Measurements from ENCODE around the gene RAB6A. TPM values are rescaled to one million over a fixed set of nuclear protein-coding genes. Genes with fewer than 3 reads are reported as not detected.
A peak's percentile ranks its signal among the peaks of the same experiment; 100 is the strongest.
"Not testable (repeated sequence)": the region's sequence is repeated elsewhere in the genome, so short reads cannot be mapped to it uniquely, and the experiment has no call there.

The RAB6A gene
- polyA plus RNA-seq, 5 donors: 83.9 to 111 (median 103) TPM

GRCh38 chr11:73779084-73779902, 18.4 kb upstream of the RAB6A start:
- DNase-seq: peak; percentile 97 to 98

- not testable (repeated sequence) for DNase-seq
These were observed 9.9 kb upstream of the RAB6A start for GRCh38 chr11:73770811-73771210.

- no peak for DNase-seq
These were observed 5.9 kb upstream of the RAB6A start for GRCh38 chr11:73766763-73767162.

GRCh38 chr11:73762732-73763131, 1.9 kb upstream of the RAB6A start:
- DNase-seq: no peak

GRCh38 chr11:73761403-73761945, 600 bp upstream of the RAB6A start:
- DNase-seq: no peak

GRCh38 chr11:73760135-73760678, 667 bp downstream of the RAB6A start:
- DNase-seq: peak in 1 of 2 donors; percentile 63

GRCh38 chr11:73759610-73760134, 1.2 kb downstream of the RAB6A start:
- peak; percentile 16 to 50 for DNase-seq

- DNase-seq: no peak
These were observed 2.4 kb downstream of the RAB6A start for GRCh38 chr11:73758451-73758850.

- no peak for DNase-seq
These were observed 3.3 kb downstream of the RAB6A start for GRCh38 chr11:73757598-73757997.

- no peak for DNase-seq
These were observed 5.2 kb downstream of the RAB6A start for GRCh38 chr11:73755670-73756069.

- no peak for DNase-seq
These were observed 6.9 kb downstream of the RAB6A start for GRCh38 chr11:73753938-73754337.

GRCh38 chr11:73752903-73753302, 8.0 kb downstream of the RAB6A start:
- no peak for DNase-seq

GRCh38 chr11:73752216-73752867, 8.5 kb downstream of the RAB6A start:
- no peak for DNase-seq

- DNase-seq: not testable (repeated sequence)
These were observed 10.0 kb downstream of the RAB6A start for GRCh38 chr11:73750862-73751261.

GRCh38 chr11:73750228-73750627, 10.6 kb downstream of the RAB6A start:
- no peak for DNase-seq

GRCh38 chr11:73749118-73749517, 11.8 kb downstream of the RAB6A start:
- DNase-seq: no peak

- DNase-seq: no peak
These were observed 12.6 kb downstream of the RAB6A start for GRCh38 chr11:73748300-73748699.

- DNase-seq: no peak
These were observed 13.1 kb downstream of the RAB6A start for GRCh38 chr11:73747762-73748161.

- no peak for DNase-seq
These were observed 14.2 kb downstream of the RAB6A start for GRCh38 chr11:73746701-73747100.

GRCh38 chr11:73743045-73743444, 17.8 kb downstream of the RAB6A start:
- DNase-seq: no peak

GRCh38 chr11:73735959-73736358, 24.9 kb downstream of the RAB6A start:
- DNase-seq: not testable (repeated sequence)

- DNase-seq: no peak
These were observed 25.9 kb downstream of the RAB6A start for GRCh38 chr11:73734993-73735392.

All from right lung (tissue), 5 donors.